ENCODE data around the gene SELE.
"Not testable (repeated sequence)": the region's sequence is repeated elsewhere in the genome, so short reads cannot be mapped to it uniquely, and the experiment has no call there.

The SELE gene

GRCh38 chr1:169722779-169723178 is 11.1 kb downstream of the SELE start:
- DNase-seq, result no peak

- DNase-seq, result not testable (repeated sequence)
Observed at GRCh38 chr1:169715100-169715499, 18.8 kb downstream of the SELE start.

GRCh38 chr1:169713090-169713489 is 20.8 kb downstream of the SELE start:
- not testable (repeated sequence) for DNase-seq

GRCh38 chr1:169712309-169712631 is 21.6 kb downstream of the SELE start:
- DNase-seq, result no peak

- DNase-seq, result peak; percentile 68 to 85
Observed at GRCh38 chr1:169711469-169712308, 22.2 kb downstream of the SELE start, which contains the start of gene SELL. SELL (minus strand) TSS chr1:169711620; CDS start chr1:169711498, 122 bp downstream.

- DNase-seq, result no peak
Observed at GRCh38 chr1:169708647-169709046, 25.2 kb downstream of the SELE start.

- no peak for DNase-seq
Observed at GRCh38 chr1:169707912-169708604, 25.8 kb downstream of the SELE start.

- no peak for DNase-seq
Observed at GRCh38 chr1:169704797-169705196, 29.1 kb downstream of the SELE start.

- DNase-seq, result peak in 1 of 2 donors; percentile 41
Observed at GRCh38 chr1:169701261-169702005, 32.4 kb downstream of the SELE start.

- DNase-seq, result no peak
Observed at GRCh38 chr1:169699707-169700106, 34.2 kb downstream of the SELE start.

GRCh38 chr1:169698976-169699375 is 34.9 kb downstream of the SELE start:
- no peak for DNase-seq

GRCh38 chr1:169697755-169698154 is 36.1 kb downstream of the SELE start:
- peak; percentile 65 to 67 for DNase-seq

- DNase-seq, result no peak
Observed at GRCh38 chr1:169696273-169697100, 37.4 kb downstream of the SELE start.

GRCh38 chr1:169694304-169695075 is 39.4 kb downstream of the SELE start:
- no peak for DNase-seq

GRCh38 chr1:169692756-169693460 is 41.0 kb downstream of the SELE start:
- no peak for DNase-seq

- no peak for DNase-seq
Observed at GRCh38 chr1:169690489-169690888, 43.4 kb downstream of the SELE start.

- no peak for DNase-seq
Observed at GRCh38 chr1:169689395-169689794, 44.5 kb downstream of the SELE start.

GRCh38 chr1:169688377-169688776 is 45.5 kb downstream of the SELE start:
- DNase-seq, result not testable (repeated sequence)

- DNase-seq, result no peak
Observed at GRCh38 chr1:169683661-169684060, 50.2 kb downstream of the SELE start.

GRCh38 chr1:169683168-169683567 is 50.7 kb downstream of the SELE start:
- DNase-seq, result not testable (repeated sequence)

- DNase-seq, result no peak
Observed at GRCh38 chr1:169682071-169682470, 51.8 kb downstream of the SELE start.
